Purkinje cell (primary cell): ENCODE results near the gene CENPB. TPM values are rescaled to one million over a fixed set of nuclear protein-coding genes. Genes with fewer than 3 reads are reported as not detected.

Experiments used
- polyA plus RNA-seq: library from polyadenylated mRNA; unstranded; fragments of >200 nt; fragmentation: Nextera tagmentation; gene quantifications from 2 replicates; pipeline ENCODE4 v1.2.1, GENCODE V29; 2014

CENPB gene
- 0.35 and 1.9 TPM in 2 replicates for polyA plus RNA-seq

GRCh38 chr20:3786665-3787323 is at the start of gene CENPB:
TSS of gene CENPB (minus strand) at chr20:3786740. CDS start at chr20:3786483, 257 bp downstream.

DNA sequence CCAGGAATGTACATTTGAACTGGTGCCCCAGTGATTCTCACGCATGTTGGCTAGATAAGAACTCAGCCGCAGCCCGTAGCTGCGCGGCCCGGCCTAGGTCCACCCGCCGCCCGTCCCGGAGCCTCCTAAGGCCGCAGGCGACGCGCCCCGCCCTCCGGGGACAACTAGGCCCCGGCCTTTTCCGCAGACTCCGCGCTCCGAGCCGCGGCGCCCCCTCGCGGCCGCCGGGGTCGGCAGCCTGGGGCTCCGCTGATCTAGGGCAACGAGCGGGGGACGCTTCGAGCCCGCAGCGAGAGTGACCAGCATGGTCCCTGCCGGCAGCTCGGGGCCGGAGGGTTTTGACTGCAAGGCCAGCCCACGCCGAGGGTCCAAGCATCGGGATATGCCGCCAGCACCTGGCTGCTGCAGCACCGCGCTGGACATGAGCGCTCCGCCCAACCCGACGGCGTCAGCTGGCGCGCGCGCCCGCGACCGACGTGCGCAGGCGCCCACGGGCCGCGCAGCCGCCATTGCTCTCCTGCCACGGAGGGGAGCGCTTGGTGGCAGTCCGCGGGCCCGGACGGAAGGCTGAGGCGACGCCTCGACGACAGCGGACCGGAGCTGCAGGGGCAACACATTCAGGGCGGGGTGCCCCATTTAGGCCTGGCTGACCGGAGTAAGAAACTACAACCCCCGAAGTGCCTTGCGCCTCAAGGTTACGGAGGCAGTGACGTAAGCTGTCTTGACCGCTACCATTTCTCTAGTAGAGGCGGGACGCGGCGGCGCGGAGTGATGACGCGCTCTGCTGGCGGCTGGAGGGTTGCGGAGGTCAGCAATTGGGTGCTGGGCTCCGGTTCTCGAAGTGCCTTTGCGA is 33.7 kb upstream of the CENPB start, which contains the start of gene AP5S1:
Gene AP5S1 (plus strand): TSS at position 500 of the 853 bp plus-strand sequence. CDS start 1,571 bp downstream, outside the sequence.

GRCh38 chr20:3795511-3796468 is 9.2 kb upstream of the CENPB start, which contains the start of gene CDC25B:
TSS of gene CDC25B (plus strand) at chr20:3796310. CDS start at chr20:3796532, 222 bp downstream.

DNA sequence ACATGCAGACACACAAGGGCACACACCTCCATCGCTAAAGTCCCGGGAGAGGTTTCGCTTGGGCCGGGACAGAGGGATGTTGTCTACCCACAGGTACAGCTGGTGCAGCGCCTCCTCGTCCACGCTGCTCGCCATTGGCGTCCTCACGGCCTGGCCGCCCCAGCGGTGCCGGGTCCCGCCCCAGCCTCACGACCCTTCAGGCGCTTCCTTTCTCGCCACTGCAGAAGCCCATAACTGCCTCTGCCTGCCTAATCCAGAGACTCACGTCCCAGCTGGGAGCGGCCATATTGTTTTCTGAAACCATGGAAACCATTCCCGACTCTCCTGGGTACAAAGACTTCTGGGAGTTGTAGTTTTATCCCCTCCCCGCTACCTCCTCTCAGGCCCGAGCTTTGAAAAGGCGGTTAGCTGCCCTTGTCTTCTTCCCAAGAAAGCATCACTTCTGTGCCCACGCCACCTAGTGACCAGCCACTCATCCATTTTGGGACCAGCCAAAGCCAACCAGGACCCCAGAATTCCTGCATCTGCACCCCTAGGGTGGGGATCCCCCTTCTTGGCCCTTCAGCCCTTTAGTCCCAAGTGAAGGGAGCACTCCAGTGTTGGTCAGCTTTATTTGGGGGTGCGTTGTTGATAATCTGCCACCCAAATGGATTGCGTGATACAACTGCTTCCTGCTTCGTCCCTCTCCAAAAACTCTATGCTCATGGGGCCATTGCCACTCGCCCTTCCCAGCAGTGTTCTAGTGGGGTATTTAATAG is 5.2 kb downstream of the CENPB start, which contains the start of gene SPEF1:
Gene SPEF1 (minus strand): TSS at position 296 of the 758 bp plus-strand sequence. CDS start 161 bp downstream, at position 135.

DNA sequence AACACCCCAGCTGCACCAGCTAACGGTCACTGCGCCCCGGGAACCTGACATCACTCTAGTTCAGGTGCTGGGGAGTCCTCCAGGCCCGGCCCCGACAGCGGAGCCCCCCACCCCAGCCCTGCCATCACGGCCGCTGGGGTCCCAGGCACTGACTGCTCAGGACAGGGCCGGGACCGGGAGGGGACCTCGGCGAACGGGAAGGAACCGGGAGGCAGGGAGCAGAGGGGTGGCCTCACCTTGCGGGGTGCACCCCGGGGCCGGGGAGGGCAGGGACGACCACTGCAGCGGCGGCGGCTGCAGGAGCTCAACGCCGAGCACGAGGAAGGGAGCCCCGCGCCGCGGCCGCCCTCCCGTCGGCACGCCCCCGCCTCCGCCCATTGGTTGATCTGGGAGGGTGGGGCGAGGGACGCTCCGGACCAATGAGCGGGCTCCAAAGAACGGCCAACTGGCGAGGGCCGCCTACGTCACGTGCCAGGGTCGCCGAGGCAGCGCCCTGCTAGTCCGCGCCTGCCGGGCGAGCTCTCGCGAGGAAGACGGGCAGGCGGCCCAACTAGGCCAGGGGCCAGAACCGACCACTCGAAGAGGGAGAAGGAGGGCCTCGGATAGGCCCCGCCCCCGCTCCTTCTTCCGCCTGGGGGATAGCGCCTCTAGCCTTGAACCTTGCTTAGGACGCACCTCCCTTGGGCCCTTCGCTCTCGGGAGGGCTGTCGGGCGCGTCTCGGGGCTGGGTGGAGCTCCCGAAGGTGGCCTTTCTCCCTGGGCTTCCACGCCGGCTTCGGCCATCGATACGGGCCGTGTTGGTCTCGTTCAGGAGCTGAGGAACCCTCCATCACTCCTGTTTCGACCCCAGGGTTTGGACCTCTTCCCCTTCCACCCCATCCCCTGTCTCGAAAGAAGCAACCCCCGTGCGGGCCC is 18.9 kb downstream of the CENPB start, which contains the start of gene ADISSP:
Gene ADISSP (minus strand): TSS at position 327 of the 915 bp plus-strand sequence. CDS start 7,653 bp downstream, outside the sequence.

Other genes with a start within 250 kb of the CENPB start
- gene GFRA4, start 123.3 kb downstream of the CENPB start, polyA plus RNA-seq, result not detected in 2 replicates
- 1.1 TPM in 1 of 2 replicates, not detected in the other for gene ADAM33, start 104.7 kb downstream of the CENPB start, polyA plus RNA-seq
- not detected in 2 replicates for gene SIGLEC1, start 74.1 kb downstream of the CENPB start, polyA plus RNA-seq
- 0.35 TPM in 1 of 2 replicates, not detected in the other for gene HSPA12B, start 54.1 kb downstream of the CENPB start, polyA plus RNA-seq
- gene ADISSP, start 19.0 kb downstream of the CENPB start, polyA plus RNA-seq, result 18.4 and 20.6 TPM in 2 replicates
- gene SPEF1, start 5.3 kb downstream of the CENPB start, polyA plus RNA-seq, result 0.20 TPM in 1 of 2 replicates, not detected in the other
- gene CDC25B, start 9.6 kb upstream of the CENPB start, polyA plus RNA-seq, result 3.3 and 3.7 TPM in 2 replicates
- 3.6 and 9.7 TPM in 2 replicates for gene AP5S1, start 33.8 kb upstream of the CENPB start, polyA plus RNA-seq
- 0.88 and 1.1 TPM in 2 replicates for gene MAVS, start 60.1 kb upstream of the CENPB start, polyA plus RNA-seq
- 25.8 and 49.7 TPM in 2 replicates for gene PANK2, start 102.6 kb upstream of the CENPB start, polyA plus RNA-seq
- gene RNF24, start 228.8 kb upstream of the CENPB start, polyA plus RNA-seq, result 5.0 and 5.7 TPM in 2 replicates